ENCODE data around the gene ZDHHC14. TPM values are rescaled to one million over a fixed set of nuclear protein-coding genes. Genes with fewer than 3 reads are reported as not detected.

The ZDHHC14 gene
- polyA plus RNA-seq, 1 donor (not counting 4 experiments of a cell fraction or from before 2014, with no cell fraction given), result 6.4 TPM

DNA sequence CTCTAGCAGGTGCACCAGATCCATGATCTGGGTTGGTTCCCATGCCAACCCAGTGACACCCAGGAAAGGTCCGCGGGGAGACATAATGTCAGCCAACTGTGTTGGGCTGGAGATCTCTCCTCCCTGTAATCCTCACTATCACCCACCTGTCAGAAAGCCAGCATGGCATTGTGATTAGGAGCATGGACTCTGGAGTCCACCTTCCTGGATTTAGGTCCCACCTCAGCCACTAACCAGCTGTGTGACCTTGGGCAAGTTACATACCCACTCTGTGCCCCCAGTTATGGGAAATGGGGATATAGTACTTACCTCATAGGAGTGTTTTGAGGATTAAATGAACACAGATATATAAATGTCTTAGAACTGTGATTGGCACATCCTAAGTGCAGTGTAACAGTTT, 97.9 kb downstream of the ZDHHC14 start:
- no peak overlapping the region for H3K4me3 ChIP-seq (ENCODE audit: control insufficient read depth in 2 of 3, extremely low read depth in 1 of 3, insufficient read depth in 2 of 3, low read depth in 1 of 3, low read length in 3 of 3)
- H3K9me1 ChIP-seq (ENCODE audit: control insufficient read depth, extremely low read depth, insufficient read depth, low read length), result no peaks in the 10 kb centered on the region
- no peak overlapping the region for H3K4me2 ChIP-seq (ENCODE audit: control insufficient read depth, extremely low read depth, insufficient read depth, low read depth, low read length)
- H3K9me3 ChIP-seq (ENCODE audit: control insufficient read depth, low read depth, low read length), result no peaks in the 10 kb centered on the region
- no peaks in the 10 kb centered on the region for H3K79me2 ChIP-seq (ENCODE audit: control insufficient read depth, insufficient read depth, low read length)
- no peaks in the 10 kb centered on the region for H4K20me1 ChIP-seq (ENCODE audit: control insufficient read depth, extremely low read depth, insufficient read depth, low read length)
- H3K27ac ChIP-seq (ENCODE audit: control insufficient read depth, insufficient read depth, low read length), result no peak overlapping the region
- H2AFZ ChIP-seq (ENCODE audit: control insufficient read depth, low read length), result no peak overlapping the region
- FAIRE-seq, result no peak
- no peaks in the 10 kb centered on the region for H3K4me1 ChIP-seq (ENCODE audit: control insufficient read depth, extremely low read depth, insufficient read depth, low read length)
- dilution Hi-C loops (cut with MboI; ENCODE audit: extremely low pct_ligation_motif_present, low sequenced_read_pairs), result no loop called here
- no peak for DNase-seq (ENCODE audit: low read depth, low spot score)
- no peaks in the 10 kb centered on the region for H3K36me3 ChIP-seq (ENCODE audit: control insufficient read depth in 2 of 2, extremely low read depth in 1 of 2, insufficient read depth in 2 of 2, low read length in 2 of 2)
- no peaks in the 10 kb centered on the region for H3K27me3 ChIP-seq (ENCODE audit: control insufficient read depth, extremely low read depth, insufficient read depth, low read length)
- TF ChIP-seq, protein P1, sequence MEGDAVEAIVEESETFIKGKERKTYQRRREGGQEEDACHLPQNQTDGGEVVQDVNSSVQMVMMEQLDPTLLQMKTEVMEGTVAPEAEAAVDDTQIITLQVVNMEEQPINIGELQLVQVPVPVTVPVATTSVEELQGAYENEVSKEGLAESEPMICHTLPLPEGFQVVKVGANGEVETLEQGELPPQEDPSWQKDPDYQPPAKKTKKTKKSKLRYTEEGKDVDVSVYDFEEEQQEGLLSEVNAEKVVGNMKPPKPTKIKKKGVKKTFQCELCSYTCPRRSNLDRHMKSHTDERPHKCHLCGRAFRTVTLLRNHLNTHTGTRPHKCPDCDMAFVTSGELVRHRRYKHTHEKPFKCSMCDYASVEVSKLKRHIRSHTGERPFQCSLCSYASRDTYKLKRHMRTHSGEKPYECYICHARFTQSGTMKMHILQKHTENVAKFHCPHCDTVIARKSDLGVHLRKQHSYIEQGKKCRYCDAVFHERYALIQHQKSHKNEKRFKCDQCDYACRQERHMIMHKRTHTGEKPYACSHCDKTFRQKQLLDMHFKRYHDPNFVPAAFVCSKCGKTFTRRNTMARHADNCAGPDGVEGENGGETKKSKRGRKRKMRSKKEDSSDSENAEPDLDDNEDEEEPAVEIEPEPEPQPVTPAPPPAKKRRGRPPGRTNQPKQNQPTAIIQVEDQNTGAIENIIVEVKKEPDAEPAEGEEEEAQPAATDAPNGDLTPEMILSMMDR (optimal IDR thresholded peaks at IDR 0.05 in 1 of 3, IDR thresholded peaks at IDR 0.05 in 1 of 3, conservative IDR thresholded peaks at IDR 0.05 in 1 of 3; ENCODE audit: extremely low read depth in 1 of 3, insufficient read depth in 2 of 3, low read length in 3 of 3), result no peak
- no peak for TF ChIP-seq EZH2 (IDR thresholded peaks at IDR 0.05; ENCODE audit: low read length)
- H3K9ac ChIP-seq (ENCODE audit: control insufficient read depth, extremely low read depth, insufficient read depth, low read length), result no peak overlapping the region

DNA sequence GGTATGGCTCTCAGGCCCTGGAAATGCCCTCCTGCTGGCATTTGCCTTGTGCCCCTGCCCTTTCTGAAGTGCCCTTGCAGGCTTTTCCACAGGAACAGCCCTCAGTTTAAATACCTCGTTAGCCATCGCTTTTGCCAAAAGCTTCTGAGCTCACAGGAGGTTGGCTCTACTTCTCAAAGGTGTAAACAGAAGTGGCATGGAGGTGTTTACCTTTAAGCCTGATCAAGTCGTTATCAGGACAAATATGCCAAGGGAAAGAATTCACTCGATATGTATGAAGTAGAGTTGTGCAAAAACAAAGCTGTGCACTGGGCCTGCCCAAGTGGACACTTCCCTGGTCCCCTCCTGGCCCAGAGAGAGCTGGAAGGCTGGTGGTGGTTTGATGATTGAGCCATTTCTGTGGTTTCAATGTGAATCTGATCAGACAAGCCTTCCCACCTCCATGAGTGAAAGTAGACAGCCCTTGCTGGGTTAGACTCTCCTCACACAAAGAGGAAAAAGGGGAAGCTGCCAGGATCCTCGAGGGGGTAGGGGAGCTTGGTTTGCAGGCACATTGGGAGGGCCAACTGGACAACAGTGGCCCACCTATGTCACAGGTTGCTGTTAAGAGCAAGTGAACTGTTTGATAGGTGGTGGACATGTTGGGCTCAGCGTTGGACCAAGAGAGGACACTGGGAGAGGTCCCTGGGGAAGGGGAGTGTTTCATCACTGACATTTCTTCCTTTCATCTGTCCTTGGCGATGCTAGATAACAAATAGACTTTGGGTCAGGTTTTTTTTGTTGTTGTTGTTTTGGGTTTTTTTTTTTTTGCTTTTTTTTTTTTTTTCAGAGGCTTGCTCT, 98.7 kb downstream of the ZDHHC14 start:
- H3K9ac ChIP-seq (ENCODE audit: control insufficient read depth, extremely low read depth, insufficient read depth, low read length), result no peak overlapping the region
- DNase-seq (ENCODE audit: low read depth, low spot score) (no peak), FAIRE-seq (no peak)
- TF ChIP-seq EZH2 (IDR thresholded peaks at IDR 0.05; ENCODE audit: low read length), result no peak
- TF ChIP-seq, protein P1 (optimal IDR thresholded peaks at IDR 0.05 in 1 of 3, IDR thresholded peaks at IDR 0.05 in 1 of 3, conservative IDR thresholded peaks at IDR 0.05 in 1 of 3; ENCODE audit: extremely low read depth in 1 of 3, insufficient read depth in 2 of 3, low read length in 3 of 3), result no peak
- H3K79me2 ChIP-seq (ENCODE audit: control insufficient read depth, insufficient read depth, low read length), result no peaks in the 10 kb centered on the region
- no peak overlapping the region for H3K4me2 ChIP-seq (ENCODE audit: control insufficient read depth, extremely low read depth, insufficient read depth, low read depth, low read length)
- no peak overlapping the region for H2AFZ ChIP-seq (ENCODE audit: control insufficient read depth, low read length)
- no peaks in the 10 kb centered on the region for H3K9me3 ChIP-seq (ENCODE audit: control insufficient read depth, low read depth, low read length)
- no peaks in the 10 kb centered on the region for H3K27me3 ChIP-seq (ENCODE audit: control insufficient read depth, extremely low read depth, insufficient read depth, low read length)
- dilution Hi-C loops (cut with MboI; ENCODE audit: extremely low pct_ligation_motif_present, low sequenced_read_pairs), result no loop called here
- H3K27ac ChIP-seq (ENCODE audit: control insufficient read depth, insufficient read depth, low read length), result no peak overlapping the region
- no peaks in the 10 kb centered on the region for H3K9me1 ChIP-seq (ENCODE audit: control insufficient read depth, extremely low read depth, insufficient read depth, low read length)
- no peaks in the 10 kb centered on the region for H4K20me1 ChIP-seq (ENCODE audit: control insufficient read depth, extremely low read depth, insufficient read depth, low read length)
- no peaks in the 10 kb centered on the region for H3K4me1 ChIP-seq (ENCODE audit: control insufficient read depth, extremely low read depth, insufficient read depth, low read length)
- no peak overlapping the region for H3K4me3 ChIP-seq (ENCODE audit: control insufficient read depth in 2 of 3, extremely low read depth in 1 of 3, insufficient read depth in 2 of 3, low read depth in 1 of 3, low read length in 3 of 3)
- H3K36me3 ChIP-seq (ENCODE audit: control insufficient read depth in 2 of 2, extremely low read depth in 1 of 2, insufficient read depth in 2 of 2, low read length in 2 of 2), result no peaks in the 10 kb centered on the region
